KOPT-K1 (cell line): Measurements from ENCODE around the gene PRKCH.
"Not testable (repeated sequence)": the region's sequence is repeated elsewhere in the genome, so short reads cannot be mapped to it uniquely, and the experiment has no call there.

ENCODE experiments used
- H3K27ac ChIP-seq: fragments of 200-600 bp; sonication (generic); 2 replicates; pipeline ENCODE4 v1.5.1; 2016; ENCODE audit warnings: antibody characterized with exemption, mild to moderate bottlenecking, low read depth, low read length; ENCODE audit not compliant: poor library complexity, severe bottlenecking
- H3K36me3 ChIP-seq: fragments of 200-600 bp; sonication (generic); 2 replicates; pipeline ENCODE4 v1.5.1; 2017; ENCODE audit warnings: antibody characterized with exemption, mild to moderate bottlenecking, low read length, moderate library complexity; ENCODE audit not compliant: insufficient read depth
- H3K9me3 ChIP-seq: fragments of 200-600 bp; sonication (generic); 2 replicates; pipeline ENCODE4 v1.5.1; 2017; ENCODE audit warnings: antibody characterized with exemption, low read length, mild to moderate bottlenecking; ENCODE audit not compliant: insufficient read depth, poor library complexity, severe bottlenecking

The PRKCH gene

GRCh38 chr14:61460718-61461611 lies 139.6 kb downstream of the PRKCH start:
- peak overlapping the region; percentile 69 for H3K27ac ChIP-seq
- no peaks in the 10 kb centered on the region for H3K9me3 ChIP-seq
- H3K36me3 ChIP-seq: peaks cover 97% of the 10 kb centered on the region

DNA sequence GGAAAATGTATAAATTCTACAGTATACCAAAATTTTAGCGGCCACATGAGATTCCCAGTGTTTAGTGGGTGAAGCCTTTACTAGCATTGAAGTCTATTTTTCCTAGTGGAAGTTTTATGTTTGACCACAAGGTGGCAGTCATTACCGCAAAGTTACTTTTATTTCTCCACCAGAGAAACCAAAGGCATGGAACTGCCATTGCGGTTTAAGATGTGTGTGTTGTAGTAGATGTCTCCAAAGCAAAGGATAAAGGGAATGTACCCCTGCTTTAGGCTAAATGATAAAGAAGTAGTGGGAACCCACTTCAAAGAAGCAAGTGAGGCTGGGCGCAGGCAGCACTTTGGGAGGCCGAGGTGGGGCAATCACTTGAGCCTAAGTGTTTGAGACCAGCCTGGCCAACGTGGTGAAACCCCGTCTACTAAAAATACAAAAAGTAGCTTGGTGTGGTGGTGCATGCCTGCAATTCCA lies 140.5 kb downstream of the PRKCH start:
- Histone ChIP-seq H3K36me3 (peaks cover 100% of the 10 kb centered on the region), H3K9me3 (no peaks in the 10 kb centered on the region), H3K27ac (peak overlapping the region; percentile 69)

DNA sequence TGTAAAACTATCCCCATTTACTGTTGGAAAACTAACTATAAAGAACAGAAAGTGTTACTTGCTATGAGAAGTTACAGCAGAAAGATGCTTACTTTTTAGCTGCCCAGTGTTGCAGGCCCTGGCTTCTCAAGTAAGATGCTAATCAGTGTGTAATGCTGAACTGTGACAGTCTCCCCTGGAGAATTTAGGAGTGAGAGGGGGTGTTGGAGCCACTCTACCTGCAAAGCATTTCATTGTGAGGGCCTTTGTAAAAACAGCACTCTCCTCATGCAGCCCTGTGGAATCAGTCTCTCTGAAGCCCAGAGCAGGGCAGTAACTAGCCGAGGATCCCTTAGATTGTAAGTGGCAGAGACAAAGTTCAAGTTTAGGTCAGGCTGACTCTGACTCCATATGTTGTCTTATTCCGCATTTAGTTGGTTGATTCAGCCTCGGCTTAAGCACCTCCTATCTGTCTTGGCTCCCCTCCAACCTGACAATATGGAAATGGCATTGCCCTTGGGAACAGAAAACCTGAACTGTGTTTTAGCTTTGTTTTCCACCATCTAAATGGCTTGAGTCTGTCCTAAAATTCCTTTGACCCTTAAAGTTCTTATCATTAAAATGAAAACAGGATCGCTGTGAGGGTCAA lies 141.3 kb downstream of the PRKCH start:
- peak overlapping the region; percentile 69 for H3K27ac ChIP-seq
- H3K9me3 ChIP-seq: no peaks in the 10 kb centered on the region
- H3K36me3 ChIP-seq: peaks cover 100% of the 10 kb centered on the region

- no peak overlapping the region for H3K27ac ChIP-seq
- peaks cover 100% of the 10 kb centered on the region for H3K36me3 ChIP-seq
- H3K9me3 ChIP-seq: no peaks in the 10 kb centered on the region
Measured at GRCh38 chr14:61463664-61464285, 142.4 kb downstream of the PRKCH start.

DNA sequence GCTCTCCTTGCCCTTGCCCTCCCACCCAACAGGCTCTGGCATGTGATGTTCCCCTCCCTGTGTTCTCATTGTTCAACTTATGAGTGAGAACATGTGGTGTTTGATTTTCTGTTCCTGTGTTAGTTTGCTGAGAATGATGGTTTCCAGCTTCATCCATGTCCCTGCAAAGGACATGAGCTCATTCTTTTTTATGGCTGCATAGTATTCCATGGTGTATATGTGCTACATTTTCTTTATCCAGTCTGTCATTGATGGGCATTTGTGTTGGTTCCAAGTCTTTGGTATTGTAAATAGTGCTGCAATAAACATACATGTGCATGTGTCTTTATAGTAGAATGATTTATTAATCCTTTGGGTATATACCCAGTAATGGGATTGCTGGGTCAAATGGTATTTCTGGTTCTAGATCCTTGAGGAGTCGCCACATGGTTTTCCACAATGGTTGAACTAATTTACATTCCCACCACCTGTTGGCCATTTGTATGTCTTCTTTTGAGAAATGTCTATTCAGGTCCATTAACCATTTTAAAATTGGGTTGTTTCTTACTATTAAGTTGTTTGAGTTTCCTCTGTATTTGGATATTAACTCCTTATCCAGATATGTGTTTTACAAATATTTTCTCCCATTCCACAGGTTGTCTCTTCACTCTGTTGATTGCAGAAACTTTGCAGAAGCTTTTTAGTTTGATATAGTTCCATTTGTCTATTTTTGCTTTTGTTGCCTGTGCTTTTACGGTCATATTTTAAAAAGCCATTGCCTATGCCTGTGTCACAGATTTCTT lies 143.4 kb downstream of the PRKCH start:
- not testable (repeated sequence) for H3K27ac ChIP-seq, H3K9me3 ChIP-seq
- H3K36me3 ChIP-seq: peaks cover 100% of the 10 kb centered on the region

DNA sequence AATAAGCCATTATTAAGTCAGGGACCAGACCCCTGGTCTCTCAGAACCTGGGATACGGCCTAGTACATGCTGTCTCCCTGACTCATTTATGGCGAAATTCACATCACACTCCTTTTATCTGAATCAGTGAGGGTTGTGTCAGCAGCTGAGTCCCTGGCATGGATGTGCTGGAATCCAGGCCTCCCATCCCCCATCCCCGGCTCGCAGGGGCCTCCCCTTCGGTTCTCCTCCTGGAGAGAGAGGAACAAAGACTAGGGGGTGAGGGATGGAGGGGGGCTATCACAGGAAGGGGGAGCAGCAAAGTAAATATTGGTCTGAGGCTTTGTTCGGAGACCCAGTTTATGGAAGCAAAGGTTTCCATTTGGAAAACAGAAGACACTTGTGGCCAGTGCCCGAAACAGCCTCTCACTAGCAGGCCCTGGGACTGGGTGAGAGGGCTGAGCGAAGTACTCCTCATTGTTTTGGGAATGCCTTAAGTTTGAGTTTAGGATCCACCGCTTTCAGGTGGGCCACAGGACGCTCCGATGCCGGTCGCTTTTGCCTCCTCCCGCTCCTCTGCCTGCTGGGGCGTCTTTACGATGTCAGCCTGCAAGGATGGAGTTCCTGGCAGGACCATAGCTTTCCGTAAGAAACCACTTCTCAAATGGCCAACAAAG lies 145.0 kb downstream of the PRKCH start:
- H3K9me3 ChIP-seq: no peaks in the 10 kb centered on the region
- H3K36me3 ChIP-seq: peaks cover 100% of the 10 kb centered on the region
- H3K27ac ChIP-seq: no peak overlapping the region

DNA sequence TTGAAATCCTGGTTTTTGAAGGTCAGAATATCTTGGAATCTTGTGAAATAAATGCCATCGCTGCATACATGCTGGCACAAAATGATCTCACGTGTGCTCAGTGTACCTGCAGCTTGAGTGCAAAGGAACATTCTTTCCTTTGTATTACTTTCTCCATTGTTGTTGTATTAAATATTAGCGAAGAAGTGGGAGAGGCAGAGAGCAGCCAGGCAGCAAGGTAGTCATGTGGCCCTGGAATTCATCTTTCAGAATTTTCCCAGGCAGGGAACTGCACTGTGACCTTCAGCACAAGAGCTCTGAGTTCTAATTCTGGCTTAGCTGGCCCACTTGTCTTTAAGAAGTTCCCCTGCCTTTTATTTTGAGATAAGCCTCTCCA lies 145.5 kb downstream of the PRKCH start:
- no peak overlapping the region for H3K27ac ChIP-seq
- H3K9me3 ChIP-seq: no peaks in the 10 kb centered on the region
- H3K36me3 ChIP-seq: peaks cover 96% of the 10 kb centered on the region

DNA sequence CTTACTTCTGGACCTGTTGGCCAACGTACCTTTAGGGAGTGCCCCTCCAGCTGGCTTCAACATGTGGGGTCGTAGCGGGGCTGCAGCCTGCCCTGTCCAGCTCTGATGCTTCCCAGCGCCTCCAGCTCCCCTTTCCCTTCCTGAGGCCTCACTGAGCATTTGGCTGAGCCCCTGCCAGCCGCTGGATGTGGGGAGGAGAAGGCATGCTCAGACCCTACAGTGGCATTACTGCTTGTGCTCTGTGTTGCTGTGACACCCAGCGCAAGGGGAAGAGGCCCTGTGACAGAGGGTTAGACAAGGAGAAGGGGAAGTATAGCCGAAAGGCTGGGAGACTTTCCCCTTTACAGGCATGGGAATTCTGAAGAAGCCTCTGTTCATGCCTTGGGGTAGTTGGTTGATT lies 145.9 kb downstream of the PRKCH start:
- Histone ChIP-seq H3K9me3 (no peaks in the 10 kb centered on the region), H3K36me3 (peaks cover 92% of the 10 kb centered on the region), H3K27ac (no peak overlapping the region)

GRCh38 chr14:61468063-61468825 lies 146.9 kb downstream of the PRKCH start:
- H3K36me3 ChIP-seq: peaks cover 83% of the 10 kb centered on the region
- peak overlapping the region; percentile 93 for H3K27ac ChIP-seq
- no peaks in the 10 kb centered on the region for H3K9me3 ChIP-seq

GRCh38 chr14:61469781-61470180 lies 148.4 kb downstream of the PRKCH start:
- Histone ChIP-seq H3K36me3 (peaks cover 74% of the 10 kb centered on the region), H3K9me3 (no peaks in the 10 kb centered on the region), H3K27ac (peak overlapping the region; percentile 93)

DNA sequence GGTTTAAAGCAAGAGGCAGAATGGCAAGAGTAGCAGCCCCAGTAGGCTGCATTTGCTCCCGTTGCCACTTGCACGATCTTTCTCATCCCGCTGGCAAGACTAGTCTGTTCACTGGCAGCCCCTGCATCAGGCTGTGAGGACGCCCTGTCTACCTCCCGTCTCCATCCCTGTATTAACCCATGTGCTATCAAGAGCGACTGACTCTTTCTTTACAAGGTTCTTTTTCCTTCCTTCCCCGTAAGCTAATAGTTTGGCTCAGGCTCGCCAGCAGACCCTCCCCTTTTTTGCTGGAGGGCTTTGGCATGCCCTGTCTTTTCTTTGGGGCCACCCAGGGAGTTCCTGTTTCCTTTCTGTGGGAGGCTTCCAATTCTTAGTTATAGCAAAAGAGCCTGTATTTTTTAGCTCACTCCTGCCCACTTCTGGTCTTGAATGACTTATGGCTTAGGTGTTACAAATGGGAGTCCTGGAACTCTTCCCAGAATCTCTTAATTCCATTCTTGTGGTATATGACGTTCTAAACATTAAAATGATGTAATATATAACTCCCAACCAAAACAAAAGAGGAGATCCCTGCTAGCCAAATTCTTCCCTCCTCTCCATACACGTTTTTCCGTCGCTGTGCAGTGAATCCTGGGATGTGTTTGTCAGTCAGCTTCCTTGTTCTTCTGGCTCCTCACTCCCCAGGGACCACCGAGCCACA lies 149.0 kb downstream of the PRKCH start:
- Histone ChIP-seq H3K27ac (peak overlapping the region; percentile 93), H3K9me3 (no peaks in the 10 kb centered on the region), H3K36me3 (peaks cover 69% of the 10 kb centered on the region)

GRCh38 chr14:61470961-61471293 lies 149.5 kb downstream of the PRKCH start:
- Histone ChIP-seq H3K27ac (peak overlapping the region; percentile 93), H3K9me3 (no peaks in the 10 kb centered on the region), H3K36me3 (peaks cover 64% of the 10 kb centered on the region)

- Histone ChIP-seq H3K36me3 (peaks cover 59% of the 10 kb centered on the region), H3K9me3 (no peaks in the 10 kb centered on the region), H3K27ac (peak overlapping the region; percentile 93)
Measured at GRCh38 chr14:61471297-61472005, 150.1 kb downstream of the PRKCH start.
